ENCODE results near the gene OGT. TPM values are rescaled to one million over a fixed set of nuclear protein-coding genes. Genes with fewer than 3 reads are reported as not detected.

OGT gene
- polyA plus RNA-seq, 2 of the 4 experiments (the other 2 are of a cell fraction) = 42.7 to 290 TPM

DNA sequence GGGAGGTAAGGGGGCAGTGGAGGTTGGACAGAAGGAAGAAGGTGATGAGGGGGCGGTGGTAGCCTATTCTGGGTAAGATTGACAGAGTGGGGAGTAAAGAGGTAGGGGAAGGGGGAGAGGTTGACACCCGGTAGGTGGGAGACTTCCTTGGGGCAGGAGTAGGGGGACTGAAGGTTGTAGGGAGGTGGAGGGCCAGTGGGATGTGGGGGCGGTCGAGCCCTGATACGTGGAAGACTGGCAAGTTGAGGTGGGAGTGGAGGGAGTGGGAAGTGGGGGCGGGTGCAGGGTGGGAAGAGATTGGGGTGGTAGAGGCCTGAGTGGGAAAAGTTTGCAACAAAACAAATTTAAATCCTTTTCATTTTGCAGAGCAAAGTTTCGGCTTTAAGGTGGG lies 47.1 kb downstream of the OGT start:
- Histone ChIP-seq H3K4me3 (no peak overlapping the region), H3K4me2 (no peak overlapping the region), H3K27ac (no peak overlapping the region), H3K9me3 (no peaks in the 10 kb centered on the region), H3K4me1 (no peaks in the 10 kb centered on the region)
- ChIA-PET POLR2A (no interaction called here), CTCF (no interaction called here)
- 95% methylated on average over 7 of the region's 7 CpGs for WGBS (ENCODE audit: missing lambda C conversion rate)
- ATAC-seq (peak in 1 of 2 experiments; percentile 50; a peak in 1 of 6 replicates), FAIRE-seq (no peak), DNase-seq (ENCODE audit: low read depth in 1 of 2, low spot score in 1 of 2) (no peak)
- TF ChIP-seq CEBPB (IDR thresholded peaks at IDR 0.05) = no peak
- TF ChIP-seq JUN (IDR thresholded peaks at IDR 0.05) = no peak
- TF ChIP-seq CHD4 (IDR thresholded peaks at IDR 0.05; ENCODE audit: borderline replicate concordance) = no peak
- no peak for TF ChIP-seq RNF2 (IDR thresholded peaks at IDR 0.05; ENCODE audit: borderline replicate concordance, low read depth)
- TF ChIP-seq RAD21 (conservative IDR thresholded peaks at IDR 0.05 in 1 of 2, IDR thresholded peaks at IDR 0.05 in 1 of 2) = no peak
- no peak for TF ChIP-seq ZC3H11A (IDR thresholded peaks at IDR 0.05)
- TF ChIP-seq ZFP36 (IDR thresholded peaks at IDR 0.05; ENCODE audit: borderline replicate concordance, partially characterized antibody) = no peak
- TF ChIP-seq TP53 (CRISPR knock-in tag; IDR thresholded peaks at IDR 0.05) = no peak
- TF ChIP-seq, protein P1, sequence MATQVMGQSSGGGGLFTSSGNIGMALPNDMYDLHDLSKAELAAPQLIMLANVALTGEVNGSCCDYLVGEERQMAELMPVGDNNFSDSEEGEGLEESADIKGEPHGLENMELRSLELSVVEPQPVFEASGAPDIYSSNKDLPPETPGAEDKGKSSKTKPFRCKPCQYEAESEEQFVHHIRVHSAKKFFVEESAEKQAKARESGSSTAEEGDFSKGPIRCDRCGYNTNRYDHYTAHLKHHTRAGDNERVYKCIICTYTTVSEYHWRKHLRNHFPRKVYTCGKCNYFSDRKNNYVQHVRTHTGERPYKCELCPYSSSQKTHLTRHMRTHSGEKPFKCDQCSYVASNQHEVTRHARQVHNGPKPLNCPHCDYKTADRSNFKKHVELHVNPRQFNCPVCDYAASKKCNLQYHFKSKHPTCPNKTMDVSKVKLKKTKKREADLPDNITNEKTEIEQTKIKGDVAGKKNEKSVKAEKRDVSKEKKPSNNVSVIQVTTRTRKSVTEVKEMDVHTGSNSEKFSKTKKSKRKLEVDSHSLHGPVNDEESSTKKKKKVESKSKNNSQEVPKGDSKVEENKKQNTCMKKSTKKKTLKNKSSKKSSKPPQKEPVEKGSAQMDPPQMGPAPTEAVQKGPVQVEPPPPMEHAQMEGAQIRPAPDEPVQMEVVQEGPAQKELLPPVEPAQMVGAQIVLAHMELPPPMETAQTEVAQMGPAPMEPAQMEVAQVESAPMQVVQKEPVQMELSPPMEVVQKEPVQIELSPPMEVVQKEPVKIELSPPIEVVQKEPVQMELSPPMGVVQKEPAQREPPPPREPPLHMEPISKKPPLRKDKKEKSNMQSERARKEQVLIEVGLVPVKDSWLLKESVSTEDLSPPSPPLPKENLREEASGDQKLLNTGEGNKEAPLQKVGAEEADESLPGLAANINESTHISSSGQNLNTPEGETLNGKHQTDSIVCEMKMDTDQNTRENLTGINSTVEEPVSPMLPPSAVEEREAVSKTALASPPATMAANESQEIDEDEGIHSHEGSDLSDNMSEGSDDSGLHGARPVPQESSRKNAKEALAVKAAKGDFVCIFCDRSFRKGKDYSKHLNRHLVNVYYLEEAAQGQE (IDR thresholded peaks at IDR 0.05) = no peak
- no peak for TF ChIP-seq CHD2 (IDR thresholded peaks at IDR 0.05; ENCODE audit: low read length, partially characterized antibody)
- TF ChIP-seq, protein P2, sequence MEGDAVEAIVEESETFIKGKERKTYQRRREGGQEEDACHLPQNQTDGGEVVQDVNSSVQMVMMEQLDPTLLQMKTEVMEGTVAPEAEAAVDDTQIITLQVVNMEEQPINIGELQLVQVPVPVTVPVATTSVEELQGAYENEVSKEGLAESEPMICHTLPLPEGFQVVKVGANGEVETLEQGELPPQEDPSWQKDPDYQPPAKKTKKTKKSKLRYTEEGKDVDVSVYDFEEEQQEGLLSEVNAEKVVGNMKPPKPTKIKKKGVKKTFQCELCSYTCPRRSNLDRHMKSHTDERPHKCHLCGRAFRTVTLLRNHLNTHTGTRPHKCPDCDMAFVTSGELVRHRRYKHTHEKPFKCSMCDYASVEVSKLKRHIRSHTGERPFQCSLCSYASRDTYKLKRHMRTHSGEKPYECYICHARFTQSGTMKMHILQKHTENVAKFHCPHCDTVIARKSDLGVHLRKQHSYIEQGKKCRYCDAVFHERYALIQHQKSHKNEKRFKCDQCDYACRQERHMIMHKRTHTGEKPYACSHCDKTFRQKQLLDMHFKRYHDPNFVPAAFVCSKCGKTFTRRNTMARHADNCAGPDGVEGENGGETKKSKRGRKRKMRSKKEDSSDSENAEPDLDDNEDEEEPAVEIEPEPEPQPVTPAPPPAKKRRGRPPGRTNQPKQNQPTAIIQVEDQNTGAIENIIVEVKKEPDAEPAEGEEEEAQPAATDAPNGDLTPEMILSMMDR (IDR thresholded peaks at IDR 0.05) = no peak
- no peak for TF ChIP-seq KDM1A (IDR thresholded peaks at IDR 0.05; ENCODE audit: low read depth)
- no peak for TF ChIP-seq FOSL2 (IDR thresholded peaks at IDR 0.05)
- no peak for TF ChIP-seq FOSL2 (CRISPR knock-in tag; IDR thresholded peaks at IDR 0.05)
- TF ChIP-seq CBX2 (IDR thresholded peaks at IDR 0.05; ENCODE audit: borderline replicate concordance, low read depth) = no peak
- TF ChIP-seq, protein P3, sequence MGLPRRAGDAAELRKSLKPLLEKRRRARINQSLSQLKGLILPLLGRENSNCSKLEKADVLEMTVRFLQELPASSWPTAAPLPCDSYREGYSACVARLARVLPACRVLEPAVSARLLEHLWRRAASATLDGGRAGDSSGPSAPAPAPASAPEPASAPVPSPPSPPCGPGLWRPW (IDR thresholded peaks at IDR 0.05) = no peak
- TF ChIP-seq SREBF2 (IDR thresholded peaks at IDR 0.05) = no peak
- TF ChIP-seq KDM5A (IDR thresholded peaks at IDR 0.05) = no peak

DNA sequence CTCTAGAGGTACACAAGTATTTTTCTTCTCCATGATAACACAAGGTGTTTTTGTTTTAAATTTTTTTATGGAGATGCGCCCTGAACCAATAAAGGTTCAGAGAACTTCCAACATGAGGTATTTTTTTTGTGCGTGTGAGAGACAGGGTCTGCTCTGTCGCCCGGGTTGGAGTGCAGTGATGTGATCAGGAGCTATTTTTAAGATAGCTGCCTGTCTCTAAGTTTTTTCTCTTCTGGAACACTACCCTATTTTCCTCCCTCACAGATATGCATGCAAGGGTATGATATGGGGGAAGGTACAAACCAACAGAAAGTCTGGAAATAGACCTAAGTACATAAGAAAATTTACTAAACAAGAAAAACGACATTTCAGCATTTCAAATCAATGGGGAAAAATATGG lies 48.3 kb downstream of the OGT start:
- 83% methylated on average over 5 of the region's 5 CpGs for WGBS (ENCODE audit: missing lambda C conversion rate)
- Histone ChIP-seq H3K4me3 (no peak overlapping the region), H3K4me1 (no peaks in the 10 kb centered on the region), H3K4me2 (no peak overlapping the region), H3K9me3 (no peaks in the 10 kb centered on the region), H3K27ac (no peak overlapping the region)
- FAIRE-seq = peak; percentile 88
- DNase-seq (ENCODE audit: low read depth in 1 of 2, low spot score in 1 of 2) = no peak
- CTCF ChIA-PET = interaction anchor here (0.7 kb wide), 1 partner anchor 336 kb away, joined by 3 read pairs; no protein-coding TSS in a partner anchor
- no peak for ATAC-seq
- POLR2A ChIA-PET = no interaction called here
- TF ChIP-seq EHMT2 (IDR thresholded peaks at IDR 0.05; ENCODE audit: low read depth) (no peak), SREBF2 (IDR thresholded peaks at IDR 0.05) (no peak), PHF8 (IDR thresholded peaks at IDR 0.05; ENCODE audit: borderline replicate concordance, low read depth) (no peak), EHF (CRISPR knock-in tag; IDR thresholded peaks at IDR 0.05) (no peak), TP53 (CRISPR knock-in tag; IDR thresholded peaks at IDR 0.05) (no peak), NR3C1 (IDR thresholded peaks at IDR 0.05) (no peak), HDAC2 (IDR thresholded peaks at IDR 0.05) (no peak), RNF2 (IDR thresholded peaks at IDR 0.05; ENCODE audit: borderline replicate concordance, low read depth) (no peak)
- TF ChIP-seq, protein P4, sequence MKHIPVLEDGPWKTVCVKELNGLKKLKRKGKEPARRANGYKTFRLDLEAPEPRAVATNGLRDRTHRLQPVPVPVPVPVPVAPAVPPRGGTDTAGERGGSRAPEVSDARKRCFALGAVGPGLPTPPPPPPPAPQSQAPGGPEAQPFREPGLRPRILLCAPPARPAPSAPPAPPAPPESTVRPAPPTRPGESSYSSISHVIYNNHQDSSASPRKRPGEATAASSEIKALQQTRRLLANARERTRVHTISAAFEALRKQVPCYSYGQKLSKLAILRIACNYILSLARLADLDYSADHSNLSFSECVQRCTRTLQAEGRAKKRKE (CRISPR knock-in tag; IDR thresholded peaks at IDR 0.05; ENCODE audit: low read depth) = no peak
- TF ChIP-seq, protein P5, sequence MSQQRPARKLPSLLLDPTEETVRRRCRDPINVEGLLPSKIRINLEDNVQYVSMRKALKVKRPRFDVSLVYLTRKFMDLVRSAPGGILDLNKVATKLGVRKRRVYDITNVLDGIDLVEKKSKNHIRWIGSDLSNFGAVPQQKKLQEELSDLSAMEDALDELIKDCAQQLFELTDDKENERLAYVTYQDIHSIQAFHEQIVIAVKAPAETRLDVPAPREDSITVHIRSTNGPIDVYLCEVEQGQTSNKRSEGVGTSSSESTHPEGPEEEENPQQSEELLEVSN (IDR thresholded peaks at IDR 0.05; ENCODE audit: borderline replicate concordance, low read depth) = no peak
- TF ChIP-seq, protein P1 (IDR thresholded peaks at IDR 0.05) = no peak
- TF ChIP-seq, protein P3 (IDR thresholded peaks at IDR 0.05) = no peak

Data from A549 (cell line).